Glutamatergic neuron (in vitro differentiated cells): ENCODE results near the gene CCZ1B. TPM values are rescaled to one million over a fixed set of nuclear protein-coding genes. Genes with fewer than 3 reads are reported as not detected.
"Not testable (repeated sequence)": the region's sequence is repeated elsewhere in the genome, so short reads cannot be mapped to it uniquely, and the experiment has no call there.

Experiments
- DNase-seq: peaks from one replicate; pipeline ENCODE4 v3.0.0; 2022
- H3K27ac Mint-ChIP-seq: one replicate; pipeline ENCODE4 v1.8.0; 2020; ENCODE audit warnings: mild to moderate bottlenecking, mixed read lengths, inconsistent platforms; ENCODE audit not compliant: unreplicated experiment
- H3K27me3 Mint-ChIP-seq: one replicate; pipeline ENCODE4 v1.8.0; 2020; ENCODE audit warnings: mild to moderate bottlenecking, moderate library complexity, mixed read lengths, inconsistent platforms; ENCODE audit not compliant: unreplicated experiment
- H3K36me3 Mint-ChIP-seq: one replicate; pipeline ENCODE4 v1.8.0; 2020; ENCODE audit warnings: mild to moderate bottlenecking, mixed read lengths, inconsistent platforms; ENCODE audit not compliant: unreplicated experiment
- H3K4me1 Mint-ChIP-seq: one replicate; pipeline ENCODE4 v1.8.0; 2020; ENCODE audit warnings: mild to moderate bottlenecking, low read depth, mixed read lengths, inconsistent platforms; ENCODE audit not compliant: unreplicated experiment
- H3K4me3 Mint-ChIP-seq: one replicate; pipeline ENCODE4 v1.8.0; 2020; ENCODE audit warnings: mild to moderate bottlenecking, mixed read lengths, inconsistent platforms; ENCODE audit not compliant: unreplicated experiment
- H3K9me3 Mint-ChIP-seq: one replicate; pipeline ENCODE4 v1.8.0; 2020; ENCODE audit warnings: mild to moderate bottlenecking, moderate library complexity, mixed read lengths, inconsistent platforms; ENCODE audit not compliant: unreplicated experiment
- total RNA-seq: library from RNA; stranded (reverse); fragmentation: NEBNext Ultra II Directional; extraction: Animal tissue kit (Norgen Biotek cat#: 25700); gene quantifications from one replicate; pipeline ENCODE4 v1.2.1, GENCODE V29; 2021; ENCODE audit not compliant: unreplicated experiment
- TF ChIP-seq, protein P1 (sequence below): fragments of 200-600 bp; sonication (generic); IDR thresholded peaks from one replicate; pipeline ENCODE4 v1.5.0; 2021; ENCODE audit not compliant: partially characterized antibody, unreplicated experiment

CCZ1B gene
- total RNA-seq, 1 donor from 2014 or later: 123 TPM

GRCh38 chr7:6833636-6834035 is 7.6 kb upstream of the CCZ1B start:
- no peak for DNase-seq
- peaks cover 4% of the 10 kb centered on the region for H3K36me3 Mint-ChIP-seq
- no peak overlapping the region for H3K27ac Mint-ChIP-seq
- peaks cover 12% of the 10 kb centered on the region for H3K9me3 Mint-ChIP-seq
- peaks cover 12% of the 10 kb centered on the region for H3K27me3 Mint-ChIP-seq
- no peak overlapping the region for H3K4me3 Mint-ChIP-seq
- H3K4me1 Mint-ChIP-seq: peaks cover 20% of the 10 kb centered on the region
- TF ChIP-seq, protein P1, sequence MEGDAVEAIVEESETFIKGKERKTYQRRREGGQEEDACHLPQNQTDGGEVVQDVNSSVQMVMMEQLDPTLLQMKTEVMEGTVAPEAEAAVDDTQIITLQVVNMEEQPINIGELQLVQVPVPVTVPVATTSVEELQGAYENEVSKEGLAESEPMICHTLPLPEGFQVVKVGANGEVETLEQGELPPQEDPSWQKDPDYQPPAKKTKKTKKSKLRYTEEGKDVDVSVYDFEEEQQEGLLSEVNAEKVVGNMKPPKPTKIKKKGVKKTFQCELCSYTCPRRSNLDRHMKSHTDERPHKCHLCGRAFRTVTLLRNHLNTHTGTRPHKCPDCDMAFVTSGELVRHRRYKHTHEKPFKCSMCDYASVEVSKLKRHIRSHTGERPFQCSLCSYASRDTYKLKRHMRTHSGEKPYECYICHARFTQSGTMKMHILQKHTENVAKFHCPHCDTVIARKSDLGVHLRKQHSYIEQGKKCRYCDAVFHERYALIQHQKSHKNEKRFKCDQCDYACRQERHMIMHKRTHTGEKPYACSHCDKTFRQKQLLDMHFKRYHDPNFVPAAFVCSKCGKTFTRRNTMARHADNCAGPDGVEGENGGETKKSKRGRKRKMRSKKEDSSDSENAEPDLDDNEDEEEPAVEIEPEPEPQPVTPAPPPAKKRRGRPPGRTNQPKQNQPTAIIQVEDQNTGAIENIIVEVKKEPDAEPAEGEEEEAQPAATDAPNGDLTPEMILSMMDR: no peak

GRCh38 chr7:6831018-6831725 is 5.1 kb upstream of the CCZ1B start:
- peaks cover 22% of the 10 kb centered on the region for H3K4me1 Mint-ChIP-seq
- H3K36me3 Mint-ChIP-seq: no peaks in the 10 kb centered on the region
- TF ChIP-seq, protein P1: no peak
- no peak overlapping the region for H3K27ac Mint-ChIP-seq
- H3K4me3 Mint-ChIP-seq: no peak overlapping the region
- H3K9me3 Mint-ChIP-seq: peaks cover 15% of the 10 kb centered on the region
- peaks cover 12% of the 10 kb centered on the region for H3K27me3 Mint-ChIP-seq
- DNase-seq: no peak

DNA sequence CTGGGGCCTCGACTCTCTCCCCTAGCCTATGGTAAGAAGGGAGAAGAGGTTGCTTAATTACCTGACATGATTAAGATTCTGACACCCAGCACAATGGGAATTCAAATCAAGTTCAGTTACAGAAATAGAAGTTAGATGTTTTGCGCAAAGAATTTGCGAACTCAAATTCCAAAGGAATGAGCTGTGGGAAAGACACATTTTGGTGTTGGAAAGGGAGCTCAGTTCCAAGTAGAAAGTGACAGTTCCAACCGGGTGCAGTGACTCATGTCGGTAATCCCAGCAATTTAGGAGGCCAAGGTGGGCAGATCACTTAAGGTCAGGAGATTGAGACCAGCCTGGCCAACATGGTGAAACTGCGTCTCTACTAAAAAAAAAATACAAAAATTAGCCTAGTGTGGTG is 4.0 kb upstream of the CCZ1B start:
- H3K27me3 Mint-ChIP-seq, DNase-seq, H3K4me3 Mint-ChIP-seq, H3K9me3 Mint-ChIP-seq, H3K36me3 Mint-ChIP-seq, H3K27ac Mint-ChIP-seq: not testable (repeated sequence)
- peaks cover 12% of the 10 kb centered on the region for H3K4me1 Mint-ChIP-seq

DNA sequence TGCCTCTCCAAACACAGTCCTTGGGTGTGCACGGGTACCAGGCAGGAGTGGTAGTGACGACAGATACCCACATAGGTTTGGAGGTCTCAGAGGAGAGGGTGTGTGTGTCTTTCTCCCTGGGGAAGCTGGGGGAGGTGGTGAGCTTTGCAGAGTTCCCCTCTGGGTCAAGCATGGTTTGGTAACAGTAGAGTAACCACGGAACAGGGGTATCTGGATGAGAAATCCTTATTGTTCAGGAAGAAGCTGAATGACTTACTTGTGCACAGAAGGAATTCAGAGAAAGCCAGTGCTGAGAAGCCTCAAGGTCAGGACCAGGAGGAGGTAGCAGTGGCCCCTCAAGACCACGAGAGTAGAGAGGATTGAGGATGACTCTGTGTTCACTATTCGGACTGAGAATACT is 3.5 kb upstream of the CCZ1B start:
- not testable (repeated sequence) for H3K27me3 Mint-ChIP-seq, H3K4me3 Mint-ChIP-seq, H3K4me1 Mint-ChIP-seq, H3K36me3 Mint-ChIP-seq, DNase-seq, H3K9me3 Mint-ChIP-seq, H3K27ac Mint-ChIP-seq

DNA sequence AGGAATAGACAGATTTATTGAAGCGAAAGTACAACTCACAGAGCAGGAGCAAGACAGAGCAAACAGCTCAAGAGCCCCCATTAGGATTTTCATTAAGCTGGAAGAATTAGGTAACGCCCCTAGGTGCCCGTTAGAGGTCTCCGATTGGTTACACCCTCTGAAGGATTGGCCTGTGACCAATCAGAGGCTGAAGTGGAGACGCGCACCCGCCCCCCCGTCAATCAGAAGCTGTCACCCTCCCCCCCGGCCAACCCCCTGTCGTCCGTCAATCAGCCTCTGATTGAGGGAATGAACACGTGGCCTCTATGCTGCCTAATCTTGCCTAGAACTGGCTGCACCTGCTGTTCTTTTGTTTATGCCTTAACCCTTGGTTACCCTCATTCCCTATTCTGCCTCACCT is 1.1 kb upstream of the CCZ1B start:
- H3K27ac Mint-ChIP-seq: peak overlapping the region; percentile 43
- H3K27me3 Mint-ChIP-seq, H3K4me1 Mint-ChIP-seq, H3K9me3 Mint-ChIP-seq, H3K36me3 Mint-ChIP-seq, H3K4me3 Mint-ChIP-seq: not testable (repeated sequence)
- peak; percentile 57 for DNase-seq

GRCh38 chr7:6825236-6826125 is 594 bp downstream of the CCZ1B start:
- not testable (repeated sequence) for H3K27me3 Mint-ChIP-seq, H3K27ac Mint-ChIP-seq, DNase-seq, H3K4me1 Mint-ChIP-seq, H3K36me3 Mint-ChIP-seq, H3K9me3 Mint-ChIP-seq
- H3K4me3 Mint-ChIP-seq: peak overlapping the region; percentile 88

GRCh38 chr7:6821622-6822021 is 4.5 kb downstream of the CCZ1B start:
- DNase-seq, H3K27ac Mint-ChIP-seq, H3K36me3 Mint-ChIP-seq, H3K4me1 Mint-ChIP-seq, H3K4me3 Mint-ChIP-seq, H3K27me3 Mint-ChIP-seq, H3K9me3 Mint-ChIP-seq: not testable (repeated sequence)

DNA sequence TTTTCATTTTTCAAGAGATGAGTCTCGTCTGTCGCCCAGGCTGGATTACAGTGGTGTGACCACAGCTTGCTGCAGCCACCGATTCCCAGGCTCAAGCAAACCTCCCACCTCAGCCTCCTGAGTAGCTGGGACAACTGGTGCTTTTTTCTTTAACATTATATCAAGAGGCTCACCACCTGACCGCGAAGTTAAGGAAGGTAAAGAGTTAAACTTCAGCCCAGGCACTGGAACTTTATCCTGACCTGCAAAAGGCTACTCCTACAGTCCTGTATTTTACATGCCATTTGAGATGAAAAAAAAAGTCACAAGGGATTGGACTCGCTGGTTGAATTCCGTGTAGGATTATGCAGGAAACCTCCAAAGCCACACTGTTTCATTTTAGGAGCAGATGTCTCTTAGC is 10.6 kb downstream of the CCZ1B start:
- peak overlapping the region; percentile 64 for H3K27ac Mint-ChIP-seq
- not testable (repeated sequence) for H3K36me3 Mint-ChIP-seq, H3K27me3 Mint-ChIP-seq

DNA sequence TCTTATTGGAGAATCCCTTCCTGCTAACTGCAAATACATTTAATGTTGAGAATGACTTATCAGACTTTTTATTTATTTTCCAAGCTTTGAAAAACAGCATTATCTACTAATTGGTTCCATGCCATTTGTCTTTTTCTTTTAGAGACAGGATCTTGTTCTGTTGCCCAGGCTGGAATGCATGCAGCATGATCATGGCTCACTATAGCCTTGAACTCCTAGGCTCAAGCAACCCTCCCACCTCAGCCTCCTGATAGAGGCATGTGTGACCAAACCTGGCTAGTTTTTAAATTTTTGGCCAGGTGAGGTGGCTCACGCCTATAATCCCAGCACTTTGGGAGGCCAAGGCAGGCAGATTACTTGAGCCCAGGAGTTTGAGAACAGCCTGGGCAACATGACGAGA is 13.1 kb downstream of the CCZ1B start:
- H3K4me3 Mint-ChIP-seq, H3K27me3 Mint-ChIP-seq, H3K36me3 Mint-ChIP-seq, H3K27ac Mint-ChIP-seq, DNase-seq, H3K9me3 Mint-ChIP-seq, H3K4me1 Mint-ChIP-seq: not testable (repeated sequence)

More for the DNA sequence above, 10.6 kb downstream of the CCZ1B start:
- not testable (repeated sequence) for H3K4me1 Mint-ChIP-seq, H3K9me3 Mint-ChIP-seq, DNase-seq
- peak overlapping the region; percentile 42 for H3K4me3 Mint-ChIP-seq

GRCh38 chr7:6807959-6808358 is 18.1 kb downstream of the CCZ1B start:
- H3K4me1 Mint-ChIP-seq, H3K9me3 Mint-ChIP-seq, DNase-seq, H3K36me3 Mint-ChIP-seq, H3K27me3 Mint-ChIP-seq, H3K4me3 Mint-ChIP-seq, H3K27ac Mint-ChIP-seq: not testable (repeated sequence)
